A549 (cell line): ENCODE measurements around the gene RSRC2.

Experiments used
- CBX8 ChIP-seq: fragments of 200-600 bp; sonication (generic); IDR thresholded peaks from 2 replicates; pipeline ENCODE4 v1.6.1; 2016
- CEBPB ChIP-seq, 2 experiments: fragments of >200 bp in 1 of 2; sonication (Bioruptor Twin) in 1 of 2; formaldehyde crosslinking in 1 of 2; IDR thresholded peaks; 2 replicates each; pipeline ENCODE4 v1.6.1; 2012 to 2016
- CTCF ChIP-seq: fragments of >200 bp; sonication (Bioruptor Twin); formaldehyde crosslinking; IDR thresholded peaks from 3 replicates; pipeline ENCODE4 v1.5.1; 2016
- HES2 ChIP-seq: fragments of >200 bp; sonication (Bioruptor Twin); formaldehyde crosslinking; IDR thresholded peaks from 2 replicates; pipeline ENCODE4 v1.6.1; 2016
- JUN ChIP-seq, 2 experiments: fragments of >200 bp; sonication (Bioruptor Twin); formaldehyde crosslinking; IDR thresholded peaks; 2 replicates in 1 of 2; 3 replicates in 1 of 2; pipeline ENCODE4 v1.6.1; 2016 to 2017
- JUNB ChIP-seq: fragments of >200 bp; sonication (Bioruptor Twin); formaldehyde crosslinking; IDR thresholded peaks from 2 replicates; pipeline ENCODE4 v1.6.1; 2016
- KDM1A ChIP-seq: fragments of 200-600 bp; sonication (generic); IDR thresholded peaks from 2 replicates; pipeline ENCODE4 v1.6.1; 2016; ENCODE audit warnings: low read depth, mild to moderate bottlenecking
- MAX ChIP-seq: IDR thresholded peaks from 2 replicates; pipeline ENCODE4 v1.6.1; 2012
- POLR2A ChIP-seq: IDR thresholded peaks from 2 replicates; pipeline ENCODE4 v1.6.1; 2012; ENCODE audit warnings: mild to moderate bottlenecking, low read length
- RARB ChIP-seq: fragments of 250-450 bp; sonication (Bioruptor Pico); IDR thresholded peaks from 2 replicates; pipeline ENCODE4 v1.8.0; 2021; ENCODE audit warnings: mild to moderate bottlenecking, moderate library complexity
- RCOR1 ChIP-seq: fragments of 150-350 bp; IDR thresholded peaks from 2 replicates; pipeline ENCODE4 v1.6.1; 2014; ENCODE audit warnings: antibody characterized with exemption, low read length, low read depth
- RNF2 ChIP-seq: fragments of 200-600 bp; sonication (generic); IDR thresholded peaks from 2 replicates; pipeline ENCODE4 v1.6.1; 2016; ENCODE audit warnings: low read depth, mild to moderate bottlenecking, antibody characterized with exemption, moderate library complexity, borderline replicate concordance
- SMC3 ChIP-seq: fragments of >200 bp; sonication (Bioruptor Twin); formaldehyde crosslinking; IDR thresholded peaks from 3 replicates; pipeline ENCODE4 v1.6.1; 2018; ENCODE audit warnings: inconsistent platforms

- no peak for TF ChIP-seq KDM1A
- TF ChIP-seq CTCF: no peak
- TF ChIP-seq RCOR1: no peak
- TF ChIP-seq MAX: no peak
- no peak for TF ChIP-seq RARB (CRISPR knock-in tag)
- no peak for TF ChIP-seq POLR2A
- no peak for TF ChIP-seq JUN (IDR thresholded peaks at IDR 0.05)
- TF ChIP-seq JUNB: no peak
- no peak for TF ChIP-seq RNF2
- TF ChIP-seq CBX8: no peak
- TF ChIP-seq CEBPB (IDR thresholded peaks at IDR 0.05): peak; percentile 62 to 89
- no peak for TF ChIP-seq HES2
- no peak for TF ChIP-seq SMC3
Measured at GRCh38 chr12:122459211-122459610, 67.5 kb downstream of the RSRC2 start.
